Activated CD4-positive, alpha-beta T cell treated with anti-CD3 and anti-CD28 coated beads, Interleukin-2, Interleukin-6, amounts not matched to agents 100 ng/mL and 50 ng/mL, durations not matched to agents 16 hours and 8 hours (primary cell): Measurements from ENCODE around the gene EPB41L4A.

Source experiments
- DNase-seq: peaks from one replicate; pipeline ENCODE4 v3.0.0-alpha.2; 2020

The EPB41L4A gene

GRCh38 chr5:112146323-112147226 is 272.5 kb downstream of the EPB41L4A start:
- DNase-seq, result peak; percentile 70

DNA sequence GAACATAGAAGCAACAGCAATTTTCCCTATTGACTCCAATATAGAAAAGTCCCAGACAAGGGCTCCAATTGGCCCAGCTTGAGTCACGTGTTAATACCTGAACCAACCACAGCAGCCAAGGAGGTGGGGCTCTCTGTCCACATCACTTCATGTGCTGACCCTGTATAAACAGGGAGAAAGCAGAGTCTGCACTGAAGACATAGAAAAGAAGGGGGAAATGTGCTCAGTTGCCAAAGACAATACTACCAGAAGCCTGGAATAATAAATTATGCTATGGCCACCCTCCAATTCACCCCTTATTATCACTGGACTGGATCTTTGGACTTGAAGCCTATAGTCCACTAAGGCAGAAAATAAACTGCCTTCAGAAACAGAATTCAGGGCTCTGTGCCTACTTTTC is 275.4 kb downstream of the EPB41L4A start:
- DNase-seq, result no peak

GRCh38 chr5:112142769-112143270 is 276.3 kb downstream of the EPB41L4A start:
- DNase-seq, result no peak

GRCh38 chr5:112141582-112141981 is 277.5 kb downstream of the EPB41L4A start:
- DNase-seq, result no peak

- DNase-seq, result no peak
Measured at GRCh38 chr5:112138526-112138925, 280.6 kb downstream of the EPB41L4A start.

DNA sequence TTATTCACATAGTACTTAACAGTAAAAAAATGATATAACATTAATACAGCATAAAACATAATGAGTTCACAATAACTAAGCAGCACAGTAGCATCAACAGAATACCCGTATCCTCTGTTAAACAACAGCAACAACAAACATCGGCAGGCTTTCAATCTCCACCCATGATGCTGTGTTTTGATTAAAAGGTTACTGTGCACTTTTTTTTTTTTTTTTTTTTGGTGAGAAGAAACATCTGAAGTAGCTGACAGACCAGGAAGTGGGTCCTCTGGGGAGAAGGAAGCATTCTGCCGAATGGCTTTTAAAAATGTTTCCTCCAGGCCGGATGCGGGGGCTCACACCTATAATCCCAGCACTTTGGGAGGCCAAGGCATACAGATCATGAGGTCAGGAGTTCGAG is 282.3 kb downstream of the EPB41L4A start:
- no peak for DNase-seq

GRCh38 chr5:112127861-112128260 is 291.2 kb downstream of the EPB41L4A start:
- DNase-seq, result no peak

- DNase-seq, result no peak
Measured at GRCh38 chr5:112126982-112127381, 292.1 kb downstream of the EPB41L4A start.

DNA sequence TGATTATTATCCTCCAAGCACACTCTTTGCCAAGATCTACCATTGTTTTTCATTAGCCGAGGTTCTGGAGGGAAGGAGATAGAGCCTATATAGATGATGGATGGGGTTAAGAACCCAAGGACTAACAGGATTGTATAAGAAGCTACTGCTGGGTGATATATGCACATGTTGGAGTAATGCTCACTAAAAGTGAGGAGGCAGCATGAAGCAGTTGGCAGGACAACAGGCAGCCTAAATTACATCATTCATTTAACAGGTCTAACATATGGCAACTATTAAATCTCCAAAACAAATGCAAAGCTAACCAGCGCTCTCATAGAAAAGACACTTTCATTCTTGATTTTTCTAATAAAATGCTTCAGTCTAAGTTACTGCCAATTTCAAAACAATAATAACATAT is 293.2 kb downstream of the EPB41L4A start:
- no peak for DNase-seq

- DNase-seq, result no peak
Measured at GRCh38 chr5:112124788-112125187, 294.3 kb downstream of the EPB41L4A start.

DNA sequence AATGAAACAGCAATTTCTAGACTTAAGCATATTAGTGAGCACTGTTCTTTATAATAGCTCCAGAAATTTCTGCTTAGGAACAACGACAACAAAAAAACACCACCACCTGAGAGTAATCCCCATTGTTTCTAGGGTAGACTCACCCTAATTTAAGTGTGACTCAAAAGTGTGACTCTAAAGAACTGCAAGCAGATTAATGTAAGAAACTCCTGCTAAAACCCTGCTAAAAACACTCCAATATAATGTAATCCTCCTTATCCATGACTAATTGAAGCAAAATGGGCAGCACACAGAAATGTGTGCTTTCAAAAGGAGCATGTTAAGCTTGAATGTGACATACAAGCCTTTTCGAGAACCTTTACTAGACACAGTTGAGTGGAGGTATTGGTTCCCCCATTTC is 296.0 kb downstream of the EPB41L4A start:
- DNase-seq, result no peak

DNA sequence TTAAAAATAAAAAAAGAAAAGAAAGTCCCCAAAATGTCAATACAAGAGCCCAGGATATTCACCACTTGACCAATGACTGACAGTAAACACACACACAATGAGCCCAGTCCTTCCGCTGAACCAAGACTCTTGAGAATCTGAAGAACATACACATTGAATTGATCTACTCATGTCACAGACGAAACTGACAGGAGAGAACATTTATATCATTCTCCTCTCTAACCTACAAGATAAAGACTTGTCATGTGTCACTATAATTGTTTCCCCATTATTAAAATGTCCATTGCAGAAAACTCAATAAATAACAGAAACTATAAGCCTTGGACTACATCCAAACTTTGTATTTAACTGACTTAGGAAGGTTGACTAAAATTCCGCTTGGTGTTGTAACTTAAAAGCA is 296.7 kb downstream of the EPB41L4A start:
- no peak for DNase-seq

DNA sequence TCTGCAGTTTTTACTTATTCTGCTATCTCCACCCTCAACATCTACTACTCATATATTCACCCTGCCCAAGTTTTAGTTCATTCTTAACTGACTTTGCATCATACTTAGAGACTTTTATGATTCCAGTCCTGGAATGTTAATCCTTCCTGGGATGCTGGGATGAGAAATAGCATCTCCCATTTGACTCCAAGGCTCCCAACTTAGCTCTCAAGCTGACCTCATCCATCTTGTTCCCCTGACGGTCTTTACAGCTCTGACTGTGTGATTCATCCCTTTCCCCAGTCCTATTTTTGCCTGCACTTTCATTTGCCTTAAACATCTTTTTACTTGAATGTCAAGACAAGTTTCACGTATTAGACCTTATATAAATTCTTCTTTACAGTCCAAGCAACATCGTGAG is 297.8 kb downstream of the EPB41L4A start:
- DNase-seq, result no peak

- no peak for DNase-seq
Measured at GRCh38 chr5:112119969-112120368, 299.1 kb downstream of the EPB41L4A start.

DNA sequence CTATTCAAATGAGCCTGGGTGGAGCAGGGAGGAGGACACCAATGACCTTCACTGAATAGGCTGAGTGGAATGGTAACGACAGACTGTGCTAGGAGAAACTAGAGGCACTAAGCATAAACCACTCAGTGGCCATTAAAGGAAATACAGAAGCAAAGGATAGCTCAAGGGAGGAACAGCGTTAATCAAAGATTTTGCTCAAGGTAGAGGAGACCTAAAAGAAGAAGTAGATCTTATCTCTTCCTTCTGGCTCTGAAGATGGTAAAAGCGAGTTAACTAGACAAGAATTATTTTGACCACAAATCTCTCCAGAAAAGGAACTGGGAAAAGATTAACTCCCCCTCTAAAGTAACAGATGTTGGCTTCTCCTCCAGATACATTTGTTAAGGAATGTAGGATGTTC is 299.6 kb downstream of the EPB41L4A start:
- no peak for DNase-seq

DNA sequence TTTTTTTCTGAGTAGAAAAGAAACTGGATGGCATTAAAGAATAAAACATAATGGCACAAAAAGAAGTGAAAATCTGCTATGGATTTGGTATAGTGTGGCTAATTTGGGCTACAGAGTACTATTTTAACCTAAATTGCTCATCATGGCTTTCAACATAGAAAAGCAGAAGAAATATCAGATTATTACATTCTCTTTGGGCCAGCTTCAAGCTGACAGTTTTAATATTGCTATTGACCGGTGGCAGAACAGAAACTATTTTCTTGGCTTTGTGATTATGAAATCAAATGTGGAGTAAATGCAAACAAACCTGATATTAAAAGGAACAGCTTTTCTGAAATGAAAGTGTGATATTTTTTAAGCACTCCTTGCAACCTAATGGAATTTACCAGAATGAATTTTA is 301.5 kb downstream of the EPB41L4A start:
- DNase-seq, result no peak

DNA sequence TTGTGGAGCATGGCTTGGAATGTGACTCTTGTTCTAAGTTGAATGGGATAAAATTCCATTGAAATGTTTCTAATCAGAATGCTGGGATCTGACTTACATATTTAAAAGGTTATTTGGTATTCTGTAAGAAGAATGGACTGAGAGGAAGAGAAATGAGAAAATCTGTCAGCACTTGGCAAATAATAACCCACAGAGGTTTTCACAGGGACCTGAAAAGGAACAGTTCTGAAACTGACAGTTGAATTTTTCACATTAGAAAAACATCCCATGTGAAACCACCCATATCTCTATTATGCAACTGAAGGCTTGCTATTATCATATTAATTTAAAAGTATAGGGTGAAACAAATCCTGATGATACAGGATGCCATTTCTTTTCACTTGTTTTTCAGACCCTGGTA is 302.7 kb downstream of the EPB41L4A start:
- no peak for DNase-seq

DNA sequence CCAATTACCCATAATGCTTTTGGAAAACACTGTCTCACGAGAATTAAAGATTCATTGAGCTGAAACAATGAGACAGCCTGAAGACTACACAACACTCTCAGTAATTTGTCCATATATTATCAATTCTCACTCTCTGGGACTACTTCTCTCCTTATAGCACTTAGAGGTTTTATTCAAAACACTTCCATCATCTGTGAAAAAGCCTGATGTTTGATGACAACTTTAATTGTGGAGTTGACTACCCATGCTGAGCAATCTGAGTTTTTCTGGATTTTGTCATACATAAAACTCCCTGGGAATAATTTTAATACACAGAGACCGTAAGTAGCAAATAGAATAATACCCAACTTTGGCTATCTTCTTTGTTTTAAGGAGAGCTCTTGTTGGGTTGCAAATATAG is 305.5 kb downstream of the EPB41L4A start:
- no peak for DNase-seq
